Peyer's patch (tissue), 4 donors: ENCODE data around the gene ARHGEF39. TPM values are rescaled to one million over a fixed set of nuclear protein-coding genes. Genes with fewer than 3 reads are reported as not detected.

Experiments
- DNase-seq, 3 donors: peaks; one replicate each; pipeline ENCODE4 v3.0.0-alpha.2; 2017 to 2019
- H3K27ac ChIP-seq, 4 donors: fragments of 200-600 bp; sonication (generic); one replicate each; pipeline ENCODE4 v1.5.1; 2016 to 2019
- H3K27me3 ChIP-seq, 2 donors: fragments of 200-600 bp; sonication (generic); one replicate each; pipeline ENCODE4 v1.5.1; 2019
- H3K36me3 ChIP-seq, 3 donors: fragments of 200-600 bp; sonication (generic); one replicate each; pipeline ENCODE4 v1.5.1; 2016 to 2019
- H3K4me1 ChIP-seq, 4 donors: fragments of 200-600 bp; sonication (generic); one replicate each; pipeline ENCODE4 v1.5.1; 2016 to 2019
- H3K4me3 ChIP-seq, 4 donors: fragments of 200-600 bp; sonication (generic); 1 replicate in 3 of 4; 2 replicates in 1 of 4; pipeline ENCODE4 v1.5.1; 2016 to 2019; ENCODE audit warnings: mild to moderate bottlenecking in 1 of 4
- H3K9me3 ChIP-seq, 4 donors: fragments of 200-600 bp; sonication (generic); one replicate each; pipeline ENCODE4 v1.5.1; 2016 to 2019; ENCODE audit warnings: mild to moderate bottlenecking in 1 of 4
- POLR2A ChIP-seq, 2 donors: fragments of 450-650 bp; IDR thresholded peaks; one replicate each; pipeline ENCODE4 v1.5.1; 2017; ENCODE audit warnings: antibody characterized with exemption in 2 of 2, mild to moderate bottlenecking in 2 of 2, moderate library complexity in 2 of 2
- total RNA-seq, 4 donors: library from RNA; depleted of rRNA; stranded (reverse); fragments of >200 nt; gene quantifications; one replicate each; pipeline ENCODE4 v1.1.0, GENCODE V29; 2016
- TF ChIP-seq, protein P1 (sequence below), 6 experiments: fragments of 450-650 bp in 4 of 6; fragments of 200-600 bp in 2 of 6; sonication (generic) in 1 of 6; IDR thresholded peaks; one replicate each; pipeline ENCODE4 v1.5.1; 2017 to 2019; ENCODE audit warnings: antibody characterized with exemption in 6 of 6, mild to moderate bottlenecking in 3 of 6, moderate library complexity in 1 of 6

ARHGEF39 gene
- total RNA-seq, 4 donors from 2014 or later, result 1.9 to 19.8 (median 4.8) TPM

DNA sequence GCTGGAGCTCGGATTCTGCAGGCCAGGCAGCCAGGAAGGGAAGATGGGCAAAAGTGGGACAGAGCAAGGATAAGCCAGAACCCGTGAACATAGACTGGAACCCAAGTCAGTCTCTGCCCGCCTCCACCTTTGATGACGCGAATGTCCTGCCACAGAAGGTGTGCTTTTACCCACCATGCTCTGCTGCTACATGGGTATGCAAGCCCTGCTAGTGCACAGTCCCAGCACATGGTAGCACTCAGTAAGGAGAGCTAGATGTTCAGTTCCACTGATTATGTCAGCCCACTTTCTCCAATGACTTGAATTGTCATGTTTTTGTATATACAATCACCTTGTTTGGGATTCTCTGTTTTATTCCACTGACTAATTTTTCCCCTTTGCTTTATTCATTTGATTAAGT lies 35.4 kb downstream of the ARHGEF39 start:
- TF ChIP-seq, protein P1, sequence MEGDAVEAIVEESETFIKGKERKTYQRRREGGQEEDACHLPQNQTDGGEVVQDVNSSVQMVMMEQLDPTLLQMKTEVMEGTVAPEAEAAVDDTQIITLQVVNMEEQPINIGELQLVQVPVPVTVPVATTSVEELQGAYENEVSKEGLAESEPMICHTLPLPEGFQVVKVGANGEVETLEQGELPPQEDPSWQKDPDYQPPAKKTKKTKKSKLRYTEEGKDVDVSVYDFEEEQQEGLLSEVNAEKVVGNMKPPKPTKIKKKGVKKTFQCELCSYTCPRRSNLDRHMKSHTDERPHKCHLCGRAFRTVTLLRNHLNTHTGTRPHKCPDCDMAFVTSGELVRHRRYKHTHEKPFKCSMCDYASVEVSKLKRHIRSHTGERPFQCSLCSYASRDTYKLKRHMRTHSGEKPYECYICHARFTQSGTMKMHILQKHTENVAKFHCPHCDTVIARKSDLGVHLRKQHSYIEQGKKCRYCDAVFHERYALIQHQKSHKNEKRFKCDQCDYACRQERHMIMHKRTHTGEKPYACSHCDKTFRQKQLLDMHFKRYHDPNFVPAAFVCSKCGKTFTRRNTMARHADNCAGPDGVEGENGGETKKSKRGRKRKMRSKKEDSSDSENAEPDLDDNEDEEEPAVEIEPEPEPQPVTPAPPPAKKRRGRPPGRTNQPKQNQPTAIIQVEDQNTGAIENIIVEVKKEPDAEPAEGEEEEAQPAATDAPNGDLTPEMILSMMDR (IDR thresholded peaks at IDR 0.05), result no peak
- TF ChIP-seq POLR2A (IDR thresholded peaks at IDR 0.05), result no peak
- peak in 1 of 3 donors; percentile 21 for DNase-seq
- Histone ChIP-seq H3K27me3 (no peaks in the 10 kb centered on the region), H3K9me3 (no peaks in the 10 kb centered on the region), H3K4me1 (no peaks in the 10 kb centered on the region), H3K27ac (no peak overlapping the region), H3K36me3 (no peaks in the 10 kb centered on the region), H3K4me3 (no peak overlapping the region)

- DNase-seq, result peak in 1 of 3 donors; percentile 29
- TF ChIP-seq, protein P1 (IDR thresholded peaks at IDR 0.05), result no peak
- TF ChIP-seq POLR2A (IDR thresholded peaks at IDR 0.05), result no peak
Observed at GRCh38 chr9:35628389-35628991, 36.5 kb downstream of the ARHGEF39 start.

GRCh38 chr9:35627575-35627974 lies 37.4 kb downstream of the ARHGEF39 start:
- Histone ChIP-seq H3K36me3 (no peaks in the 10 kb centered on the region), H3K4me3 (no peak overlapping the region), H3K27ac (no peak overlapping the region), H3K4me1 (no peaks in the 10 kb centered on the region), H3K27me3 (no peaks in the 10 kb centered on the region), H3K9me3 (no peaks in the 10 kb centered on the region)
- TF ChIP-seq, protein P1 (IDR thresholded peaks at IDR 0.05), result no peak
- TF ChIP-seq POLR2A (IDR thresholded peaks at IDR 0.05), result no peak
- DNase-seq, result no peak

More at GRCh38 chr9:35628389-35628991, 36.5 kb downstream of the ARHGEF39 start:
- H3K4me1 ChIP-seq, result no peaks in the 10 kb centered on the region
- H3K27ac ChIP-seq, result no peak overlapping the region
- no peak overlapping the region for H3K4me3 ChIP-seq
- H3K36me3 ChIP-seq, result no peaks in the 10 kb centered on the region
- no peaks in the 10 kb centered on the region for H3K9me3 ChIP-seq
- no peaks in the 10 kb centered on the region for H3K27me3 ChIP-seq

GRCh38 chr9:35619800-35620158 lies 45.2 kb downstream of the ARHGEF39 start:
- Histone ChIP-seq H3K27ac (peak overlapping the region in 3 of 4 donors; percentile 65 to 87 (median 69)), H3K4me3 (peak overlapping the region in 1 of 4 donors; percentile 59), H3K27me3 (no peaks in the 10 kb centered on the region), H3K4me1 (peaks cover 0 to 21% (median 11%) of the 10 kb centered on the region in 4 donors), H3K36me3 (no peaks in the 10 kb centered on the region), H3K9me3 (no peaks in the 10 kb centered on the region)
- peak in 2 of 3 donors; percentile 71 to 74 for DNase-seq
- TF ChIP-seq, protein P1 (IDR thresholded peaks at IDR 0.05), result no peak
- TF ChIP-seq POLR2A (IDR thresholded peaks at IDR 0.05), result no peak

GRCh38 chr9:35618854-35619799 lies 45.9 kb downstream of the ARHGEF39 start:
- peak in 2 of 3 donors; percentile 93 for DNase-seq
- H3K27ac ChIP-seq, result peak overlapping the region; percentile 57 to 87 (median 67)
- TF ChIP-seq POLR2A (IDR thresholded peaks at IDR 0.05), result no peak
- TF ChIP-seq, protein P1 (IDR thresholded peaks at IDR 0.05), result no peak

More at GRCh38 chr9:35618854-35619799, 45.9 kb downstream of the ARHGEF39 start:
- H3K4me3 ChIP-seq, result peak overlapping the region in 1 of 4 donors; percentile 59
- no peaks in the 10 kb centered on the region for H3K27me3 ChIP-seq
- H3K9me3 ChIP-seq, result no peaks in the 10 kb centered on the region
- peaks cover 0 to 21% (median 11%) of the 10 kb centered on the region in 4 donors for H3K4me1 ChIP-seq
- H3K36me3 ChIP-seq, result no peaks in the 10 kb centered on the region
